Esophagus squamous epithelium (tissue), 4 donors: ENCODE measurements around the gene VMP1.

ENCODE experiments used
- POLR2A ChIP-seq, 4 donors: fragments of 450-650 bp; IDR thresholded peaks; one replicate each; pipeline ENCODE4 v1.6.1; 2017; ENCODE audit warnings: antibody characterized with exemption in 4 of 4, mild to moderate bottlenecking in 4 of 4, moderate library complexity in 3 of 4
- TF ChIP-seq, protein P1 (sequence below), 6 experiments: fragments of 450-650 bp in 4 of 6; fragments of 200-600 bp in 2 of 6; sonication (generic) in 2 of 6; IDR thresholded peaks; one replicate each; pipeline ENCODE4 v1.5.1; 2016 to 2019; ENCODE audit warnings: antibody characterized with exemption in 6 of 6, mild to moderate bottlenecking in 4 of 6, moderate library complexity in 4 of 6

- TF ChIP-seq POLR2A (IDR thresholded peaks at IDR 0.05), result no peak
- TF ChIP-seq, protein P1, sequence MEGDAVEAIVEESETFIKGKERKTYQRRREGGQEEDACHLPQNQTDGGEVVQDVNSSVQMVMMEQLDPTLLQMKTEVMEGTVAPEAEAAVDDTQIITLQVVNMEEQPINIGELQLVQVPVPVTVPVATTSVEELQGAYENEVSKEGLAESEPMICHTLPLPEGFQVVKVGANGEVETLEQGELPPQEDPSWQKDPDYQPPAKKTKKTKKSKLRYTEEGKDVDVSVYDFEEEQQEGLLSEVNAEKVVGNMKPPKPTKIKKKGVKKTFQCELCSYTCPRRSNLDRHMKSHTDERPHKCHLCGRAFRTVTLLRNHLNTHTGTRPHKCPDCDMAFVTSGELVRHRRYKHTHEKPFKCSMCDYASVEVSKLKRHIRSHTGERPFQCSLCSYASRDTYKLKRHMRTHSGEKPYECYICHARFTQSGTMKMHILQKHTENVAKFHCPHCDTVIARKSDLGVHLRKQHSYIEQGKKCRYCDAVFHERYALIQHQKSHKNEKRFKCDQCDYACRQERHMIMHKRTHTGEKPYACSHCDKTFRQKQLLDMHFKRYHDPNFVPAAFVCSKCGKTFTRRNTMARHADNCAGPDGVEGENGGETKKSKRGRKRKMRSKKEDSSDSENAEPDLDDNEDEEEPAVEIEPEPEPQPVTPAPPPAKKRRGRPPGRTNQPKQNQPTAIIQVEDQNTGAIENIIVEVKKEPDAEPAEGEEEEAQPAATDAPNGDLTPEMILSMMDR (IDR thresholded peaks at IDR 0.05), result no peak
Observed at GRCh38 chr17:59688008-59688407, 19.4 kb upstream of the VMP1 start.
